HCT116 (cell line): ENCODE data around the gene EMP1.

Experiments used
- CEBPB ChIP-seq: IDR thresholded peaks from 2 replicates; pipeline ENCODE4 v1.6.1; 2012; ENCODE audit warnings: low read depth
- CTCF ChIP-seq, 3 experiments: fragments of 200-600 bp in 1 of 3; sonication (generic) in 1 of 3; IDR thresholded peaks in 2 of 3; conservative IDR thresholded peaks in 1 of 3; 2 replicates each; pipeline ENCODE4 v1.5.1; 2012 to 2017; ENCODE audit warnings: low read depth in 2 of 3, low read length in 2 of 3, antibody characterized with exemption in 1 of 3, borderline replicate concordance in 1 of 3, control low read depth in 1 of 3, mild to moderate bottlenecking in 1 of 3, mixed read lengths in 1 of 3, mixed run types in 1 of 3, moderate library complexity in 1 of 3; ENCODE audit not compliant: insufficient read depth in 1 of 3
- EZH2 ChIP-seq: fragments of 200-600 bp; sonication (generic); IDR thresholded peaks from 2 replicates; pipeline ENCODE4 v1.6.1; 2017; ENCODE audit warnings: antibody characterized with exemption, mixed run types
- EZH2phosphoT487 ChIP-seq: fragments of 200-600 bp; IDR thresholded peaks from 2 replicates; pipeline ENCODE4 v1.6.1; 2018; ENCODE audit warnings: antibody characterized with exemption, borderline replicate concordance
- MAX ChIP-seq: IDR thresholded peaks from 2 replicates; pipeline ENCODE4 v1.6.1; 2012
- POLR2A ChIP-seq: IDR thresholded peaks from 2 replicates; pipeline ENCODE4 v1.7.0; 2011; ENCODE audit warnings: borderline replicate concordance; ENCODE audit not compliant: insufficient read depth, insufficient read length; ENCODE audit errors: extremely low read depth
- POLR2AphosphoS5 ChIP-seq: IDR thresholded peaks from 2 replicates; pipeline ENCODE4 v1.6.1; 2011; ENCODE audit warnings: mild to moderate bottlenecking, low read depth, low read length, moderate library complexity
- REST ChIP-seq: IDR thresholded peaks from 2 replicates; pipeline ENCODE4 v1.6.1; 2012; ENCODE audit warnings: low read depth
- SRF ChIP-seq: IDR thresholded peaks from 2 replicates; pipeline ENCODE4 v1.6.1; 2012; ENCODE audit warnings: low read depth
- YY1 ChIP-seq: IDR thresholded peaks from 2 replicates; pipeline ENCODE4 v1.6.1; 2011; ENCODE audit warnings: low read length, low read depth, moderate library complexity, mild to moderate bottlenecking; ENCODE audit not compliant: insufficient replicate concordance; ENCODE audit errors: extremely low read depth
- ZBTB33 ChIP-seq: IDR thresholded peaks from 2 replicates; pipeline ENCODE4 v1.6.1; 2011; ENCODE audit warnings: mild to moderate bottlenecking, low read length, moderate library complexity; ENCODE audit not compliant: insufficient replicate concordance; ENCODE audit errors: extremely low read depth

- TF ChIP-seq ZBTB33 (no peak), EZH2phosphoT487 (no peak), CTCF (IDR thresholded peaks at IDR 0.05 in 2 of 3, conservative IDR thresholded peaks at IDR 0.05 in 1 of 3; ENCODE audit: borderline replicate concordance in 1 of 3, insufficient read depth in 1 of 3, low read depth in 2 of 3, low read length in 2 of 3) (no peak), POLR2A (no peak), POLR2AphosphoS5 (no peak), EZH2 (no peak), YY1 (no peak), SRF (no peak), REST (no peak), MAX (no peak), CEBPB (no peak)
Measured at GRCh38 chr12:13252024-13252423, 55.5 kb downstream of the EMP1 start.
